GM19099 (cell line): ENCODE results near the gene OSBPL5.

Source experiments
- POLR2A ChIP-seq: IDR thresholded peaks from 3 replicates; pipeline ENCODE4 v1.6.1; 2011; ENCODE audit warnings: low read depth; ENCODE audit not compliant: insufficient read length; ENCODE audit errors: extremely low read depth

The OSBPL5 gene

GRCh38 chr11:3163241-3163981, 1.7 kb downstream of the OSBPL5 start:
- no peak for TF ChIP-seq POLR2A

- TF ChIP-seq POLR2A: no peak
Observed at GRCh38 chr11:3162410-3163240, 2.5 kb downstream of the OSBPL5 start.

- TF ChIP-seq POLR2A: no peak
Observed at GRCh38 chr11:3161720-3162409, 3.2 kb downstream of the OSBPL5 start.

- no peak for TF ChIP-seq POLR2A
Observed at GRCh38 chr11:3161309-3161708, 3.8 kb downstream of the OSBPL5 start.

- TF ChIP-seq POLR2A: no peak
Observed at GRCh38 chr11:3160252-3161031, 4.7 kb downstream of the OSBPL5 start.

- no peak for TF ChIP-seq POLR2A
Observed at GRCh38 chr11:3159296-3160190, 5.6 kb downstream of the OSBPL5 start.

- no peak for TF ChIP-seq POLR2A
Observed at GRCh38 chr11:3158821-3159220, 6.3 kb downstream of the OSBPL5 start.

GRCh38 chr11:3158131-3158591, 6.9 kb downstream of the OSBPL5 start:
- TF ChIP-seq POLR2A: no peak

GRCh38 chr11:3157381-3158130, 7.6 kb downstream of the OSBPL5 start:
- no peak for TF ChIP-seq POLR2A

GRCh38 chr11:3156661-3157311, 8.3 kb downstream of the OSBPL5 start:
- no peak for TF ChIP-seq POLR2A

- no peak for TF ChIP-seq POLR2A
Observed at GRCh38 chr11:3156282-3156660, 8.8 kb downstream of the OSBPL5 start.

GRCh38 chr11:3155691-3156258, 9.3 kb downstream of the OSBPL5 start:
- no peak for TF ChIP-seq POLR2A
